Femur (tissue), 1 donor: ENCODE data around the gene PRAMEF18.
"Not testable (repeated sequence)": the region's sequence is repeated elsewhere in the genome, so short reads cannot be mapped to it uniquely, and the experiment has no call there.

Experiments used
- DNase-seq: peaks from one replicate; pipeline ENCODE4 v3.0.0-alpha.2; 2017

Gene PRAMEF18

GRCh38 chr1:13201309-13201708, 24.6 kb downstream of the PRAMEF18 start, which contains the start of gene PRAMEF13:
TSS of gene PRAMEF13 (minus strand) at chr1:13201409. CDS start at chr1:13199589, 1,820 bp downstream.
- DNase-seq: not testable (repeated sequence)
